Gastrocnemius medialis (tissue), 4 donors: ENCODE data around the gene ARHGEF10L.

Experiments
- POLR2A ChIP-seq, 2 donors: fragments of 450-650 bp; IDR thresholded peaks; one replicate each; pipeline ENCODE4 v1.6.1; 2017; ENCODE audit warnings: antibody characterized with exemption in 2 of 2, mild to moderate bottlenecking in 2 of 2, moderate library complexity in 2 of 2
- TF ChIP-seq, protein P1 (sequence below), 5 experiments: fragments of 450-650 bp in 3 of 5; fragments of 200-600 bp in 2 of 5; sonication (generic) in 2 of 5; IDR thresholded peaks in 4 of 5; conservative IDR thresholded peaks in 1 of 5; 1 replicate in 4 of 5; 2 replicates in 1 of 5; pipeline ENCODE4 v1.5.1; 2016 to 2019; ENCODE audit warnings: antibody characterized with exemption in 5 of 5, mild to moderate bottlenecking in 3 of 5, moderate library complexity in 3 of 5

GRCh38 chr1:17743008-17743647 is 203.6 kb downstream of the ARHGEF10L start:
- no peak for TF ChIP-seq POLR2A (IDR thresholded peaks at IDR 0.05)
- TF ChIP-seq, protein P1, sequence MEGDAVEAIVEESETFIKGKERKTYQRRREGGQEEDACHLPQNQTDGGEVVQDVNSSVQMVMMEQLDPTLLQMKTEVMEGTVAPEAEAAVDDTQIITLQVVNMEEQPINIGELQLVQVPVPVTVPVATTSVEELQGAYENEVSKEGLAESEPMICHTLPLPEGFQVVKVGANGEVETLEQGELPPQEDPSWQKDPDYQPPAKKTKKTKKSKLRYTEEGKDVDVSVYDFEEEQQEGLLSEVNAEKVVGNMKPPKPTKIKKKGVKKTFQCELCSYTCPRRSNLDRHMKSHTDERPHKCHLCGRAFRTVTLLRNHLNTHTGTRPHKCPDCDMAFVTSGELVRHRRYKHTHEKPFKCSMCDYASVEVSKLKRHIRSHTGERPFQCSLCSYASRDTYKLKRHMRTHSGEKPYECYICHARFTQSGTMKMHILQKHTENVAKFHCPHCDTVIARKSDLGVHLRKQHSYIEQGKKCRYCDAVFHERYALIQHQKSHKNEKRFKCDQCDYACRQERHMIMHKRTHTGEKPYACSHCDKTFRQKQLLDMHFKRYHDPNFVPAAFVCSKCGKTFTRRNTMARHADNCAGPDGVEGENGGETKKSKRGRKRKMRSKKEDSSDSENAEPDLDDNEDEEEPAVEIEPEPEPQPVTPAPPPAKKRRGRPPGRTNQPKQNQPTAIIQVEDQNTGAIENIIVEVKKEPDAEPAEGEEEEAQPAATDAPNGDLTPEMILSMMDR (IDR thresholded peaks at IDR 0.05 in 4 of 5, conservative IDR thresholded peaks at IDR 0.05 in 1 of 5), result no peak
